NB4 (cell line): ENCODE measurements around the gene ATXN1.

ENCODE experiments used
- CTCF ChIP-seq: IDR thresholded peaks from one replicate; pipeline ENCODE4 v1.5.1; 2012; ENCODE audit warnings: low read depth, low read length
- MYC ChIP-seq: IDR thresholded peaks from 2 replicates; pipeline ENCODE4 v1.6.1; 2011; ENCODE audit warnings: low read depth, low read length

GRCh38 chr6:16725145-16725864, 36.0 kb downstream of the ATXN1 start:
- TF ChIP-seq CTCF (no peak), MYC (no peak)
